Bronchial epithelial cell (primary cell): Measurements from ENCODE around the gene CYREN. TPM values are rescaled to one million over a fixed set of nuclear protein-coding genes. Genes with fewer than 3 reads are reported as not detected.
"Not testable (repeated sequence)": the region's sequence is repeated elsewhere in the genome, so short reads cannot be mapped to it uniquely, and the experiment has no call there.

Experiments used
- DNase-seq: peaks from one replicate; pipeline ENCODE4 v3.0.0-alpha.2; 2010; ENCODE audit warnings: low read depth
- FAIRE-seq: peaks from 2 replicates; lab custom pipeline; 2011; peaks lifted over from hg19 to GRCh38; lab: Jason Lieb, UNC
- H3K27me3 ChIP-seq: 2 replicates; pipeline ENCODE4 v1.5.1; 2011; ENCODE audit warnings: low read length; ENCODE audit not compliant: control insufficient read depth, insufficient read depth
- H3K36me3 ChIP-seq: 2 replicates; pipeline ENCODE4 v1.5.1; 2011; ENCODE audit warnings: low read length; ENCODE audit not compliant: control insufficient read depth, insufficient read depth
- H3K4me3 ChIP-seq: 2 replicates; pipeline ENCODE4 v1.5.1; 2011; ENCODE audit warnings: mild to moderate bottlenecking, low read depth, low read length, control low read depth
- CTCF ChIP-seq: IDR thresholded peaks from 2 replicates; pipeline ENCODE4 v1.5.1; 2011; ENCODE audit warnings: mild to moderate bottlenecking, moderate library complexity, low read length, control low read depth, inconsistent platforms; ENCODE audit not compliant: insufficient read depth, severe bottlenecking
- total RNA-seq: library from RNA; depleted of rRNA; stranded (reverse); fragments of >200 nt; gene quantifications from 2 replicates; pipeline ENCODE4 v1.2.1, GENCODE V29; 2014

Gene CYREN
- total RNA-seq, 1 donor from 2014 or later = 51.9 TPM

GRCh38 chr7:135179321-135179925 lies 8.9 kb upstream of the CYREN start:
- Histone ChIP-seq H3K36me3 (peaks cover 9% of the 10 kb centered on the region), H3K27me3 (no peaks in the 10 kb centered on the region), H3K4me3 (no peak overlapping the region)
- no peak for TF ChIP-seq CTCF
- FAIRE-seq (no peak), DNase-seq (peak; percentile 54)

GRCh38 chr7:135178364-135178763 lies 7.9 kb upstream of the CYREN start:
- DNase-seq (peak; percentile 80), FAIRE-seq (no peak)
- H3K27me3 ChIP-seq = no peaks in the 10 kb centered on the region

GRCh38 chr7:135177028-135177696 lies 6.7 kb upstream of the CYREN start:
- FAIRE-seq (no peak), DNase-seq (peak; percentile 98)
- Histone ChIP-seq H3K36me3 (peaks cover 2% of the 10 kb centered on the region), H3K4me3 (no peak overlapping the region), H3K27me3 (no peaks in the 10 kb centered on the region)
- no peak for TF ChIP-seq CTCF

More at GRCh38 chr7:135178364-135178763, 7.9 kb upstream of the CYREN start:
- H3K4me3 ChIP-seq = no peak overlapping the region
- TF ChIP-seq CTCF = no peak
- H3K36me3 ChIP-seq = peaks cover 3% of the 10 kb centered on the region

- H3K4me3 ChIP-seq = no peak overlapping the region
- no peaks in the 10 kb centered on the region for H3K27me3 ChIP-seq
- FAIRE-seq (no peak), DNase-seq (no peak)
- TF ChIP-seq CTCF = no peak
- H3K36me3 ChIP-seq = no peaks in the 10 kb centered on the region
Observed at GRCh38 chr7:135175931-135176330, 5.4 kb upstream of the CYREN start.

GRCh38 chr7:135174941-135175340 lies 4.4 kb upstream of the CYREN start:
- Histone ChIP-seq H3K36me3 (no peaks in the 10 kb centered on the region), H3K4me3 (no peak overlapping the region), H3K27me3 (no peaks in the 10 kb centered on the region)
- FAIRE-seq (no peak), DNase-seq (no peak)
- TF ChIP-seq CTCF = no peak

GRCh38 chr7:135173916-135174315 lies 3.4 kb upstream of the CYREN start:
- H3K27me3 ChIP-seq, FAIRE-seq, DNase-seq, H3K36me3 ChIP-seq, H3K4me3 ChIP-seq: not testable (repeated sequence)

- not testable (repeated sequence) for H3K27me3 ChIP-seq, FAIRE-seq, H3K4me3 ChIP-seq
- DNase-seq = peak; percentile 86
- peaks cover 14% of the 10 kb centered on the region for H3K36me3 ChIP-seq
Observed at GRCh38 chr7:135171581-135172291, 1.2 kb upstream of the CYREN start.

- H3K27me3 ChIP-seq, FAIRE-seq, DNase-seq: not testable (repeated sequence)
- Histone ChIP-seq H3K36me3 (peaks cover 18% of the 10 kb centered on the region), H3K4me3 (peak overlapping the region; percentile 77)
Observed at GRCh38 chr7:135170998-135171481, 533 bp upstream of the CYREN start.
